ENCODE data around the gene CABP2.

Gene CABP2

DNA sequence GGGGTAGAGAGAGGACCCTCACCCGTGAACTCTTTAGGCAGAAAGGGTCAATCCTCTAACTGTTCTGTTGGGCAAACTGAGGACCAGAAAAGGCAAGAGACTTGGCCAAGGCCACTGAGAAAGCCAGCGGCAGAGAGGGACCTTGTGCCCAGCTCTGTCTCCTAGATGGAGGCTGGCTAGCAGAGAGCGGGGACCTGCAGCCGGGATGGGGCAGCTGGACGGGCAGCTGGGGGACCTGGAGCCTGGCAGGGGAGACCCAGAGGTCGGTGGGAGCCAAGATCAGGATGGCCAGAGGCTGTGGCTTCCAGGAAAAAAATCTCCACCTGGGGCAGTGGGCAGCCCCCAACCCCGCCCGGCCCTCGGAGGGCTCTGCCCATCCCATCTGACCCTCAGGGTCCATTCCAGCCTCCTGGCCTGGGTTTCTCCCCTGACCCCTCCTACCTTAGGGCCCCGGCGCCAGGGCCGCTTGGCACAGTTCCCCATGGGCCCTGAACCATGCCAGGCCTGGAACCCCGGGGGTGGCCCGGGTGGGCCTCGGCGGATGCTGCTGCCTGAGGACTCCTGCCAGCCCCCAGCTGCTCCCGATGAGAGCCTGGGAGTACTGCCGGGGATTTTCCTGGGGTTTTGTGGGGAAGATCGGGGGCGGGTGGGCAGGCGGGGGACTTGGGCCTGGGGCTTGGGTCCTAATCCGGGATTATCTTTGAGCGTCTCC, at the start of gene CABP2:
TSS of gene CABP2 (minus strand) at position 603 of the 712 bp plus-strand sequence. CDS start at position 483, 120 bp downstream.
- ATAC-seq: no peak
- TF ChIP-seq, protein P1, sequence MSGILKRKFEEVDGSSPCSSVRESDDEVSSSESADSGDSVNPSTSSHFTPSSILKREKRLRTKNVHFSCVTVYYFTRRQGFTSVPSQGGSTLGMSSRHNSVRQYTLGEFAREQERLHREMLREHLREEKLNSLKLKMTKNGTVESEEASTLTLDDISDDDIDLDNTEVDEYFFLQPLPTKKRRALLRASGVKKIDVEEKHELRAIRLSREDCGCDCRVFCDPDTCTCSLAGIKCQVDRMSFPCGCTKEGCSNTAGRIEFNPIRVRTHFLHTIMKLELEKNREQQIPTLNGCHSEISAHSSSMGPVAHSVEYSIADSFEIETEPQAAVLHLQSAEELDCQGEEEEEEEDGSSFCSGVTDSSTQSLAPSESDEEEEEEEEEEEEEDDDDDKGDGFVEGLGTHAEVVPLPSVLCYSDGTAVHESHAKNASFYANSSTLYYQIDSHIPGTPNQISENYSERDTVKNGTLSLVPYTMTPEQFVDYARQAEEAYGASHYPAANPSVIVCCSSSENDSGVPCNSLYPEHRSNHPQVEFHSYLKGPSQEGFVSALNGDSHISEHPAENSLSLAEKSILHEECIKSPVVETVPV (CRISPR knock-in tag; IDR thresholded peaks at IDR 0.05): no peak
- TF ChIP-seq RARB (CRISPR knock-in tag; IDR thresholded peaks at IDR 0.05): no peak
- TF ChIP-seq, protein P2, sequence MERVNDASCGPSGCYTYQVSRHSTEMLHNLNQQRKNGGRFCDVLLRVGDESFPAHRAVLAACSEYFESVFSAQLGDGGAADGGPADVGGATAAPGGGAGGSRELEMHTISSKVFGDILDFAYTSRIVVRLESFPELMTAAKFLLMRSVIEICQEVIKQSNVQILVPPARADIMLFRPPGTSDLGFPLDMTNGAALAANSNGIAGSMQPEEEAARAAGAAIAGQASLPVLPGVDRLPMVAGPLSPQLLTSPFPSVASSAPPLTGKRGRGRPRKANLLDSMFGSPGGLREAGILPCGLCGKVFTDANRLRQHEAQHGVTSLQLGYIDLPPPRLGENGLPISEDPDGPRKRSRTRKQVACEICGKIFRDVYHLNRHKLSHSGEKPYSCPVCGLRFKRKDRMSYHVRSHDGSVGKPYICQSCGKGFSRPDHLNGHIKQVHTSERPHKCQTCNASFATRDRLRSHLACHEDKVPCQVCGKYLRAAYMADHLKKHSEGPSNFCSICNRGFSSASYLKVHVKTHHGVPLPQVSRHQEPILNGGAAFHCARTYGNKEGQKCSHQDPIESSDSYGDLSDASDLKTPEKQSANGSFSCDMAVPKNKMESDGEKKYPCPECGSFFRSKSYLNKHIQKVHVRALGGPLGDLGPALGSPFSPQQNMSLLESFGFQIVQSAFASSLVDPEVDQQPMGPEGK (CRISPR knock-in tag; IDR thresholded peaks at IDR 0.05; ENCODE audit: borderline replicate concordance): no peak
- no peak for TF ChIP-seq BACH2 (CRISPR knock-in tag; IDR thresholded peaks at IDR 0.05; ENCODE audit: borderline replicate concordance)
- no peak for TF ChIP-seq ZFP3 (CRISPR knock-in tag; IDR thresholded peaks at IDR 0.05)
- TF ChIP-seq, protein P3, sequence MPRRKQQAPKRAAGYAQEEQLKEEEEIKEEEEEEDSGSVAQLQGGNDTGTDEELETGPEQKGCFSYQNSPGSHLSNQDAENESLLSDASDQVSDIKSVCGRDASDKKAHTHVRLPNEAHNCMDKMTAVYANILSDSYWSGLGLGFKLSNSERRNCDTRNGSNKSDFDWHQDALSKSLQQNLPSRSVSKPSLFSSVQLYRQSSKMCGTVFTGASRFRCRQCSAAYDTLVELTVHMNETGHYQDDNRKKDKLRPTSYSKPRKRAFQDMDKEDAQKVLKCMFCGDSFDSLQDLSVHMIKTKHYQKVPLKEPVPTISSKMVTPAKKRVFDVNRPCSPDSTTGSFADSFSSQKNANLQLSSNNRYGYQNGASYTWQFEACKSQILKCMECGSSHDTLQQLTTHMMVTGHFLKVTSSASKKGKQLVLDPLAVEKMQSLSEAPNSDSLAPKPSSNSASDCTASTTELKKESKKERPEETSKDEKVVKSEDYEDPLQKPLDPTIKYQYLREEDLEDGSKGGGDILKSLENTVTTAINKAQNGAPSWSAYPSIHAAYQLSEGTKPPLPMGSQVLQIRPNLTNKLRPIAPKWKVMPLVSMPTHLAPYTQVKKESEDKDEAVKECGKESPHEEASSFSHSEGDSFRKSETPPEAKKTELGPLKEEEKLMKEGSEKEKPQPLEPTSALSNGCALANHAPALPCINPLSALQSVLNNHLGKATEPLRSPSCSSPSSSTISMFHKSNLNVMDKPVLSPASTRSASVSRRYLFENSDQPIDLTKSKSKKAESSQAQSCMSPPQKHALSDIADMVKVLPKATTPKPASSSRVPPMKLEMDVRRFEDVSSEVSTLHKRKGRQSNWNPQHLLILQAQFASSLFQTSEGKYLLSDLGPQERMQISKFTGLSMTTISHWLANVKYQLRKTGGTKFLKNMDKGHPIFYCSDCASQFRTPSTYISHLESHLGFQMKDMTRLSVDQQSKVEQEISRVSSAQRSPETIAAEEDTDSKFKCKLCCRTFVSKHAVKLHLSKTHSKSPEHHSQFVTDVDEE (CRISPR knock-in tag; IDR thresholded peaks at IDR 0.05): no peak
- no peak for TF ChIP-seq ISL1 (CRISPR knock-in tag; IDR thresholded peaks at IDR 0.05)
- TF ChIP-seq ZNF565 (CRISPR knock-in tag; conservative IDR thresholded peaks at IDR 0.05; ENCODE audit: low read depth): no peak
- no peak for TF ChIP-seq ESRRG (CRISPR knock-in tag; IDR thresholded peaks at IDR 0.05)
- no peak for TF ChIP-seq PPARA (CRISPR knock-in tag; IDR thresholded peaks at IDR 0.05; ENCODE audit: borderline replicate concordance)
- TF ChIP-seq ARNTL (CRISPR knock-in tag; IDR thresholded peaks at IDR 0.05; ENCODE audit: borderline replicate concordance, low read depth): no peak
- no peak for TF ChIP-seq POU6F1 (CRISPR knock-in tag; IDR thresholded peaks at IDR 0.05; ENCODE audit: borderline replicate concordance, low read depth)
- TF ChIP-seq ZC3H10 (CRISPR knock-in tag; IDR thresholded peaks at IDR 0.05): no peak
- no peak for TF ChIP-seq ZNF70 (CRISPR knock-in tag; IDR thresholded peaks at IDR 0.05)
- no peak for TF ChIP-seq SNAI2 (CRISPR knock-in tag; IDR thresholded peaks at IDR 0.05)
- no peak for TF ChIP-seq TCF4 (CRISPR knock-in tag; IDR thresholded peaks at IDR 0.05; ENCODE audit: borderline replicate concordance)
- no peak for TF ChIP-seq TOX (CRISPR knock-in tag; IDR thresholded peaks at IDR 0.05; ENCODE audit: borderline replicate concordance)
- TF ChIP-seq, protein P4, sequence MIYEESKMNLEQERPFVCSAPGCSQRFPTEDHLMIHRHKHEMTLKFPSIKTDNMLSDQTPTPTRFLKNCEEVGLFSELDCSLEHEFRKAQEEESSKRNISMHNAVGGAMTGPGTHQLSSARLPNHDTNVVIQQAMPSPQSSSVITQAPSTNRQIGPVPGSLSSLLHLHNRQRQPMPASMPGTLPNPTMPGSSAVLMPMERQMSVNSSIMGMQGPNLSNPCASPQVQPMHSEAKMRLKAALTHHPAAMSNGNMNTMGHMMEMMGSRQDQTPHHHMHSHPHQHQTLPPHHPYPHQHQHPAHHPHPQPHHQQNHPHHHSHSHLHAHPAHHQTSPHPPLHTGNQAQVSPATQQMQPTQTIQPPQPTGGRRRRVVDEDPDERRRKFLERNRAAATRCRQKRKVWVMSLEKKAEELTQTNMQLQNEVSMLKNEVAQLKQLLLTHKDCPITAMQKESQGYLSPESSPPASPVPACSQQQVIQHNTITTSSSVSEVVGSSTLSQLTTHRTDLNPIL (CRISPR knock-in tag; IDR thresholded peaks at IDR 0.05; ENCODE audit: low read depth): no peak
- TF ChIP-seq ZNF8 (CRISPR knock-in tag; IDR thresholded peaks at IDR 0.05): no peak
- no peak for TF ChIP-seq CSDC2 (CRISPR knock-in tag; IDR thresholded peaks at IDR 0.05)

DNA sequence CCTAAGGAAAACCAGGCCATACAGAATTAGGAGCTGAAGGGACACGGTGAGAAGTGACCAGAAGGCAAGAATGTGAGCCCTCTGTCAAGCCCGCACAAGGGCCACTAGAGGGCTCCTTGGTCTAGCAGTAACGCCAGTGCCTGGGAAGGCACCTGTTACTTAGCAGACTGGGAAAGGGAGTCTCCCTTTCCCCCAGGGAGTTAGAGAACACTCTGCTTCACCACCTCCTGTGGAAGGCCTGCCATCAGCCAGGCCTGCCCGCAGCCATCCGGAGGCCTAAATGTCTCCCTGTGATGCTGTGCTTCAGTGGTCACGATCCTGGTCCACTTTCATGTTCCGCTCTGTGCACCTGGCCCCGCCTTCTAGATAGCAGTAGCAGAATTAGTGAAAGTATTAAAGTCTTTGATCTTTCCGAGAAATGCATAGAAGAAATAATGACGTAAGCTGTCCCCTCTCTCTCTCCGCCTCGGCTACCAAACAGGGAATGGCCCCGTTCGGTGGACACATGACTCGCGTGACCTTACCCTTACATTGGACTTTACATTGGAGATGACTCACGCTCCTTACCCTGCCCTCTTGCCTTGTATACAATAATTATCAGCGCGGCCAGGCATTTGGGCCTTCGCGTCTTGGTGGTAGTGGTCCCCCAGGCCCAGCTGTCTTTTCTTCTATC, 49.6 kb upstream of the CABP2 start:
- TF ChIP-seq SNAI2 (CRISPR knock-in tag; IDR thresholded peaks at IDR 0.05): peak; percentile 77; the same call in 1 of the 2 replicates
- TF ChIP-seq ARNTL (CRISPR knock-in tag; IDR thresholded peaks at IDR 0.05; ENCODE audit: borderline replicate concordance, low read depth): no peak
- peak; percentile 70; the same call in 2 of the 3 replicates for ATAC-seq
